Activated CD4-positive, CD25-positive, alpha-beta regulatory T cell treated with anti-CD3 and anti-CD28 coated beads, Interleukin-2, amount 50 U/mL, for 72 hours (primary cell): ENCODE results near the gene DCST1.

ENCODE experiments used
- DNase-seq: peaks from one replicate; pipeline ENCODE4 v3.0.0; 2021

DCST1 gene

GRCh38 chr1:155092641-155093040, 59.0 kb downstream of the DCST1 start:
- DNase-seq, result no peak

DNA sequence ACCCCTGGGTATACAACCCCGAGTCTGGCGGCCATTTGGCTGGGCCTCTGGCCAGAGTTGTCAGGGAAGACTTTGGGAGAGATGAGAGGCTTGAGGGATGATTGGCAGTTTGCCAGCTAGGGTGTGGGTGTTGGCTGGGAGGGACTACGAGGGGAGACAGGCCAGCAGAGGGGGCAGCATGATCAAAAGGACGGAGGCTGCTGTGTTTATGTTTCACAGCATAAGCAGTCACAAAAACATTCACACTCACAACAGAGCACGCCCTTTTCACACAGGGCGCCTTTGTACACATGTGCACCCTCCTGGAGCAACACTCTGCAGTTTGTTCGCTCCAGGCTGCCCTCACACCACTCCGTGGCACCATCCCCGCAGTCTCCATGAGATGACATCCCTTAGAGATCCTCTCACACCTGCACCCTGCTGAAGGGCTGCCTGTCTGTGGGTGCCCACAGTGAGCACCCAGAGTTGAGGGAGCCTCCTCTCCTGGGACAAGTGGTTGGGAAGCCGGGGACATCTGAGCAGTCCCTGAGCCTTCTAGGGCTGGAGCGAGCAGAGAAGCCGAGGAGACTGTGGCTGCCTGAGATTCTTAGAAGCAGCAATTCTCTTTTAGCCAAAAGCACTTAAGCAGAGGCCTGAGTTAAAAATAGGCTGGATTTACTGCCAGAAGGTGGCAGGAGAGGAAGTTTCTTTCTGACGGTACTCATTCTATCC, 60.4 kb downstream of the DCST1 start:
- no peak for DNase-seq

GRCh38 chr1:155094622-155094948, 61.0 kb downstream of the DCST1 start:
- DNase-seq, result no peak

GRCh38 chr1:155099331-155099730, 65.7 kb downstream of the DCST1 start:
- DNase-seq, result no peak
